Lower leg skin (tissue), 3 donors: ENCODE data around the gene ZC3H12C.

Experiments used
- CTCF ChIP-seq, 3 donors: fragments of 450-650 bp; IDR thresholded peaks; one replicate each; pipeline ENCODE4 v1.5.1; 2016; ENCODE audit warnings: antibody characterized with exemption in 3 of 3, mild to moderate bottlenecking in 3 of 3, moderate library complexity in 2 of 3
- POLR2A ChIP-seq, 2 donors: fragments of 450-650 bp; IDR thresholded peaks; one replicate each; pipeline ENCODE4 v1.6.1; 2016 to 2017; ENCODE audit warnings: antibody characterized with exemption in 2 of 2, mild to moderate bottlenecking in 1 of 2, moderate library complexity in 1 of 2

DNA sequence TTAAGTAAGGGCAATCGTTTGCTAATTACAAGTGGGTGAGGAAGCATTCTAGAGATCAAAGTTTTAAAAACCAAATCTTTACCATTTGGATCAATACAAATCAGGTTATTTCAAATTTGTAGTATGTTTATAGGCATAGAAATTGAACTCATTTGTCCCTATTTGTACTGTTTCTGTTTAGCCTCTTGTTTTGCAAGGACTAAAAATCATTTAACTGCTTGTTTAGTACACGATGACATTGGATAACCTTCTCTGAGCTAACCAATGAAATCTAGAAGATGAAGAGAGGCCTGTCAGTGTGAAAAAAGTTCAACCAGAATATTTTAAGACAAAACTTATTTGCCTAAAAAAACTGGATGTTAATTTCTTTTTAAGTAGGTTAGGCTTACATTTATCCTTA, 40.0 kb downstream of the ZC3H12C start:
- TF ChIP-seq POLR2A (IDR thresholded peaks at IDR 0.05), result no peak
- TF ChIP-seq CTCF (IDR thresholded peaks at IDR 0.05), result no peak
